HG03432 (cell line): ENCODE results near the gene PRKCH.
A peak's percentile ranks its signal among the peaks of the same experiment; 100 is the strongest.
"Not testable (repeated sequence)": the region's sequence is repeated elsewhere in the genome, so short reads cannot be mapped to it uniquely, and the experiment has no call there.

ENCODE experiments used
- ATAC-seq: cut with Tn5 transposase; IDR thresholded peaks from one replicate; pipeline ENCODE4 v1.9.1; 2021; ENCODE audit warnings: mild to moderate bottlenecking, moderate library complexity; ENCODE audit not compliant: unreplicated experiment

PRKCH gene

GRCh38 chr14:61451491-61451890 is 130.1 kb downstream of the PRKCH start:
- no peak for ATAC-seq

- no peak for ATAC-seq
These were observed 130.6 kb downstream of the PRKCH start for GRCh38 chr14:61451891-61452400.

DNA sequence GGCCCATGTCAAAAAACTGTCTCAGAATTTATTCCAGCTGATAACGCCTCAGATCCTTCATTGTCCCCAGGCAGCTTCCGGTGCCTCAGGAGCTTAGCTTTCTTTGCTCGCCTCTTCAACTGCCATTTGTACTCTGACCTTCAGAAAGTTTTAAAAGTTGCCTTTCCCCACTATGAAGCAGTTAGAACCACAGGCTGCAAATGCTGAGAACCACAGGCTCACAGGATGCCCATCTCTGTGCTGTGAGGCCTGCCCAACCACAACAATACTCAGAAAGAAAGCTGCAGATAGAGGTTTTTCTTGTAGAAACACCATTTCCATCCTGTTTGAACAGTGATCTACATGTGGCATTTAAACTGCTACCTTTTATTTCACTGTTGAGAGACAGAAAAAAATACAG is 131.1 kb downstream of the PRKCH start:
- ATAC-seq, result peak; percentile 61

GRCh38 chr14:61453103-61453767 is 131.9 kb downstream of the PRKCH start:
- no peak for ATAC-seq

DNA sequence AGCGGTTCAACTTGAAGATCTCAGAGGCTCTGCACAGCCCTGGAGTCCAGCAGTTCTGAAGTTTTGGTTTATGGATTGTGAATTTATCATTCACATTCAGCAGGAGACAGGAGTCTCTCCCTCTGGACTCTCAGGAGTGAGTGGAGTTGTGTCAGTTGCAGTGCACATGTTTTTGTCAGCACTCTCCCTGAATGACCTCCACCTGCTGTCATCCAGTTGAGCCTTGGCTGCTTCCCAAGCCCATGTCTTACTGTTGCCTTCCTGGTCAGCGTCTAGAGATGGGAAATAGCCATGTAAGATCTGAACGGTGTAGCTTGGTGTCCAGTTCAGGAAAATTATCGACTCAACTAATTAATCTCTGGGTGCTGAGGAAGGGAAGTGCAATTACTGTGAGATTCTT is 133.2 kb downstream of the PRKCH start:
- ATAC-seq, result no peak

- no peak for ATAC-seq
These were observed 134.0 kb downstream of the PRKCH start for GRCh38 chr14:61455351-61455750.

DNA sequence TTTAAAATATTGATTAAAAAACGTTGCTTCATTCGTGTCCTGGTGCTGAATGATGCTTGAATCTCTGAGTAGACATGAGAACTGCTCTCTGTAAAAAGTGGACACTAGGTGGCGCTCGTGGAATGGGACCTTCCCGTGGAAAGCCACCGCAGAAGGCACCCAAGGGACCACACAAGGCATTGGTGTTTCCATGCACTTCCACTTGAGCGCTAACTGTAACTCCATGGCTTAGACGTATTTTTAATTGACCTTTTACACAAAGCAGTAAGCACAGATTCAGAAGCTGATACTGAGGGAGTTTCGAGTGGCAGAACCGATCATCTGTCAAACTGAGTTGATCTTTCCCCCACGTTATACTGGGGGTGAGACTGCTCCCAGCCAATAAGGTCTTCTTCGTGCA is 135.3 kb downstream of the PRKCH start:
- ATAC-seq, result peak; percentile 74

- no peak for ATAC-seq
These were observed 137.4 kb downstream of the PRKCH start for GRCh38 chr14:61458766-61459165.

GRCh38 chr14:61459229-61459628 is 137.8 kb downstream of the PRKCH start:
- ATAC-seq, result no peak

GRCh38 chr14:61460063-61460462 is 138.7 kb downstream of the PRKCH start:
- ATAC-seq, result no peak

- ATAC-seq, result peak; percentile 23
These were observed 139.6 kb downstream of the PRKCH start for GRCh38 chr14:61460718-61461611.

DNA sequence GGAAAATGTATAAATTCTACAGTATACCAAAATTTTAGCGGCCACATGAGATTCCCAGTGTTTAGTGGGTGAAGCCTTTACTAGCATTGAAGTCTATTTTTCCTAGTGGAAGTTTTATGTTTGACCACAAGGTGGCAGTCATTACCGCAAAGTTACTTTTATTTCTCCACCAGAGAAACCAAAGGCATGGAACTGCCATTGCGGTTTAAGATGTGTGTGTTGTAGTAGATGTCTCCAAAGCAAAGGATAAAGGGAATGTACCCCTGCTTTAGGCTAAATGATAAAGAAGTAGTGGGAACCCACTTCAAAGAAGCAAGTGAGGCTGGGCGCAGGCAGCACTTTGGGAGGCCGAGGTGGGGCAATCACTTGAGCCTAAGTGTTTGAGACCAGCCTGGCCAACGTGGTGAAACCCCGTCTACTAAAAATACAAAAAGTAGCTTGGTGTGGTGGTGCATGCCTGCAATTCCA is 140.5 kb downstream of the PRKCH start:
- peak; percentile 47 for ATAC-seq

DNA sequence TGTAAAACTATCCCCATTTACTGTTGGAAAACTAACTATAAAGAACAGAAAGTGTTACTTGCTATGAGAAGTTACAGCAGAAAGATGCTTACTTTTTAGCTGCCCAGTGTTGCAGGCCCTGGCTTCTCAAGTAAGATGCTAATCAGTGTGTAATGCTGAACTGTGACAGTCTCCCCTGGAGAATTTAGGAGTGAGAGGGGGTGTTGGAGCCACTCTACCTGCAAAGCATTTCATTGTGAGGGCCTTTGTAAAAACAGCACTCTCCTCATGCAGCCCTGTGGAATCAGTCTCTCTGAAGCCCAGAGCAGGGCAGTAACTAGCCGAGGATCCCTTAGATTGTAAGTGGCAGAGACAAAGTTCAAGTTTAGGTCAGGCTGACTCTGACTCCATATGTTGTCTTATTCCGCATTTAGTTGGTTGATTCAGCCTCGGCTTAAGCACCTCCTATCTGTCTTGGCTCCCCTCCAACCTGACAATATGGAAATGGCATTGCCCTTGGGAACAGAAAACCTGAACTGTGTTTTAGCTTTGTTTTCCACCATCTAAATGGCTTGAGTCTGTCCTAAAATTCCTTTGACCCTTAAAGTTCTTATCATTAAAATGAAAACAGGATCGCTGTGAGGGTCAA is 141.3 kb downstream of the PRKCH start:
- no peak for ATAC-seq

DNA sequence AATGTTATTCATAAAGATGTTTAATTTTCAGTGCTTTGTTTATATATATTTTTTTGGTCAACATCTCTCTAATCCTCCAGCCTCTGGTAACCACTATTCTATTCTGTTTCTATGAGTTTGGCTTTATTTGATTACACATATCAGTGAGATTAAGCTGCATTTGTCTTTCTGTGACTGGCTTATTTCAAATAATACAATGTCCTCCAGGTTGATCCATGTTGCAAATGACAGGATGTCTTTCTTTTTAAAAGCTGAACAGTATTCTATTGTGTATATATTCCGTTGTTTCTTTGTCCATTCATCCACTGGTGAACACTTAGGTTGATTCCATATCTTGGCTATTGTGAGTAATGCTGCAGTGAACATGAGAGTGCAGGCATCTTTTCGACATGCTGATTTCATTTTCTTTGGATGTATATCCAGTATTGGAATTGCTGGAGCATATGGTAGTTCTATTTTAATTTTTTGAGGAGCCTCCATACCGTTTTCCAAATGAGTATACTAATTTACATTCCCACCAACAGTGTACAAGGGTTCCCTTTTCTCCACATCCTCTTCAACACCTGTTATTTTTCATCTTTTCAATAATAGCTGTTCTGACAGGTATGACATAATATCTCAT is 142.4 kb downstream of the PRKCH start:
- no peak for ATAC-seq

- ATAC-seq, result not testable (repeated sequence)
These were observed 143.4 kb downstream of the PRKCH start for GRCh38 chr14:61464539-61465320.

DNA sequence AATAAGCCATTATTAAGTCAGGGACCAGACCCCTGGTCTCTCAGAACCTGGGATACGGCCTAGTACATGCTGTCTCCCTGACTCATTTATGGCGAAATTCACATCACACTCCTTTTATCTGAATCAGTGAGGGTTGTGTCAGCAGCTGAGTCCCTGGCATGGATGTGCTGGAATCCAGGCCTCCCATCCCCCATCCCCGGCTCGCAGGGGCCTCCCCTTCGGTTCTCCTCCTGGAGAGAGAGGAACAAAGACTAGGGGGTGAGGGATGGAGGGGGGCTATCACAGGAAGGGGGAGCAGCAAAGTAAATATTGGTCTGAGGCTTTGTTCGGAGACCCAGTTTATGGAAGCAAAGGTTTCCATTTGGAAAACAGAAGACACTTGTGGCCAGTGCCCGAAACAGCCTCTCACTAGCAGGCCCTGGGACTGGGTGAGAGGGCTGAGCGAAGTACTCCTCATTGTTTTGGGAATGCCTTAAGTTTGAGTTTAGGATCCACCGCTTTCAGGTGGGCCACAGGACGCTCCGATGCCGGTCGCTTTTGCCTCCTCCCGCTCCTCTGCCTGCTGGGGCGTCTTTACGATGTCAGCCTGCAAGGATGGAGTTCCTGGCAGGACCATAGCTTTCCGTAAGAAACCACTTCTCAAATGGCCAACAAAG is 145.0 kb downstream of the PRKCH start:
- no peak for ATAC-seq

DNA sequence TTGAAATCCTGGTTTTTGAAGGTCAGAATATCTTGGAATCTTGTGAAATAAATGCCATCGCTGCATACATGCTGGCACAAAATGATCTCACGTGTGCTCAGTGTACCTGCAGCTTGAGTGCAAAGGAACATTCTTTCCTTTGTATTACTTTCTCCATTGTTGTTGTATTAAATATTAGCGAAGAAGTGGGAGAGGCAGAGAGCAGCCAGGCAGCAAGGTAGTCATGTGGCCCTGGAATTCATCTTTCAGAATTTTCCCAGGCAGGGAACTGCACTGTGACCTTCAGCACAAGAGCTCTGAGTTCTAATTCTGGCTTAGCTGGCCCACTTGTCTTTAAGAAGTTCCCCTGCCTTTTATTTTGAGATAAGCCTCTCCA is 145.5 kb downstream of the PRKCH start:
- ATAC-seq, result no peak

DNA sequence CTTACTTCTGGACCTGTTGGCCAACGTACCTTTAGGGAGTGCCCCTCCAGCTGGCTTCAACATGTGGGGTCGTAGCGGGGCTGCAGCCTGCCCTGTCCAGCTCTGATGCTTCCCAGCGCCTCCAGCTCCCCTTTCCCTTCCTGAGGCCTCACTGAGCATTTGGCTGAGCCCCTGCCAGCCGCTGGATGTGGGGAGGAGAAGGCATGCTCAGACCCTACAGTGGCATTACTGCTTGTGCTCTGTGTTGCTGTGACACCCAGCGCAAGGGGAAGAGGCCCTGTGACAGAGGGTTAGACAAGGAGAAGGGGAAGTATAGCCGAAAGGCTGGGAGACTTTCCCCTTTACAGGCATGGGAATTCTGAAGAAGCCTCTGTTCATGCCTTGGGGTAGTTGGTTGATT is 145.9 kb downstream of the PRKCH start:
- no peak for ATAC-seq

DNA sequence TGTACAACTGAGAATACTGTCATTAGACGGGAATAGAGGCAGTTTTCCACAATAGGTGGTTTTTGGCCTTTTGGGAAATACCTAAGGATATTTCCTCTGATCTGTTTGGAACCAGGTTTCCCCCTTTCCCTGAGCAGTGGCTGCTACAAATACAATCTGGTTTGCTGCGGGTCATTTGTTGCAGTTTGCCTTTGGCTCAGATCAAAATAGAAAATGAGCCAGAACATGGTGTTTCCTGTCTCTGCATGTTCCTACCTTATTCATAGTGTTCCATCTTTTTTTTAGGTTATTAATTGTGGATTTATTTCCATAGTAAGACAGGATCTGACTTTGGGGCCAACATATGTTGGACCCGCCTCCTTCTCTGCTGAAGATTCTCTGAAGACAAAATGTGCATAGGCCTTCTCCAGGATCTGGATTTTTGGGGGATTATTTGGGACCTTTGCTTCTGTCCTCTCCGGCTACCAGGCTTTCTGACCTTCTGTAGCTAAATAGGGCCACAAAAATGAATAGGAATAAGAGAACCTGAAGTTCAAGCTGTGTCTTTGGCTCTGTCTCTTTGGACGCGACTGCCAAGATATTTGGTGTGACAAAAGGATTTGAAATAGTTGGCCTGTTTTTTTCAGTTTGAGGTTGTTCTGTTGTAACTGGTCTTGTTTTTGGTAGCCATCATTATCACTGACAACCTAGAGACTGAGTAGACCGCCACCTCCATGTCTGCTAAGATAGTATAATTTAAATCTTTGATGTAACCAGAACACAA is 146.9 kb downstream of the PRKCH start:
- ATAC-seq, result no peak
